ENCODE data around the gene FRMD4A.

Gene FRMD4A

DNA sequence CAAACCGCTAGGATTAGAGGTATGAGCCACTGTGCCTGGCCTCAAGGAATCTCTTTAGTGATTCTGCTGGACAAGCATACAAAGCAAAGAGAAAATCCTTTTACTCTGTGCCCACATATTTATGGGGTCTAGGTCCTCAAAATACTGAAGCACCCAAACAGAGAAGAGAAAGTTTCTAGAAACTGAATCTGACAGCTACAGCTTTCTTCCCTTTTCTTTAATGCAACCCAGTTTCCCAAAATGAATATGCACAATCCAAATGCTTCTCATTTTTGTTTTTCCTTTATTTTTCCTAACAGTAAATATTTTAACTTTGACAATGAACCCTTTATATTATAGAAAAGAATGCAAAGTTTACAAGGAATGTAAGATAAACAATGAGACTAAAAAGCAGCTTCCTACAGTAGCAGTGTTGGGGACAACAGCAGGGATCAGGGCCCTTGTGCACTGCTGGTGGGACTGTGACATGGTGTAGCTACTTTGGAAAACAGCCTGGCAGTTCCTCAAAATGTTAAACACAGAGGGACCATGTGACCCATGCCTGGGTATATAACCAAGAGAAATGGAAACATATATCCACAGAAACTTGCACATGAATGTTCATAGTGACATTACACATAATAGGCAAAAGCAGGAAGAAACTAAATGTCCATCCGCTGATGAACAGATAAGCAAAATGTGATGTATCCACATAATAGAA lies 418.8 kb downstream of the FRMD4A start:
- TF ChIP-seq TEAD4 (IDR thresholded peaks at IDR 0.05) (no peak), CREB1 (IDR thresholded peaks at IDR 0.05; ENCODE audit: low read depth) (no peak), RAD21 (IDR thresholded peaks at IDR 0.05; ENCODE audit: low read depth) (no peak), YY1 (IDR thresholded peaks at IDR 0.05; ENCODE audit: low read depth) (no peak), EP300 (IDR thresholded peaks at IDR 0.05; ENCODE audit: borderline replicate concordance) (no peak)
- TF ChIP-seq, protein P1, sequence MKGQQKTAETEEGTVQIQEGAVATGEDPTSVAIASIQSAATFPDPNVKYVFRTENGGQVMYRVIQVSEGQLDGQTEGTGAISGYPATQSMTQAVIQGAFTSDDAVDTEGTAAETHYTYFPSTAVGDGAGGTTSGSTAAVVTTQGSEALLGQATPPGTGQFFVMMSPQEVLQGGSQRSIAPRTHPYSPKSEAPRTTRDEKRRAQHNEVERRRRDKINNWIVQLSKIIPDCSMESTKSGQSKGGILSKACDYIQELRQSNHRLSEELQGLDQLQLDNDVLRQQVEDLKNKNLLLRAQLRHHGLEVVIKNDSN (IDR thresholded peaks at IDR 0.05), result no peak

DNA sequence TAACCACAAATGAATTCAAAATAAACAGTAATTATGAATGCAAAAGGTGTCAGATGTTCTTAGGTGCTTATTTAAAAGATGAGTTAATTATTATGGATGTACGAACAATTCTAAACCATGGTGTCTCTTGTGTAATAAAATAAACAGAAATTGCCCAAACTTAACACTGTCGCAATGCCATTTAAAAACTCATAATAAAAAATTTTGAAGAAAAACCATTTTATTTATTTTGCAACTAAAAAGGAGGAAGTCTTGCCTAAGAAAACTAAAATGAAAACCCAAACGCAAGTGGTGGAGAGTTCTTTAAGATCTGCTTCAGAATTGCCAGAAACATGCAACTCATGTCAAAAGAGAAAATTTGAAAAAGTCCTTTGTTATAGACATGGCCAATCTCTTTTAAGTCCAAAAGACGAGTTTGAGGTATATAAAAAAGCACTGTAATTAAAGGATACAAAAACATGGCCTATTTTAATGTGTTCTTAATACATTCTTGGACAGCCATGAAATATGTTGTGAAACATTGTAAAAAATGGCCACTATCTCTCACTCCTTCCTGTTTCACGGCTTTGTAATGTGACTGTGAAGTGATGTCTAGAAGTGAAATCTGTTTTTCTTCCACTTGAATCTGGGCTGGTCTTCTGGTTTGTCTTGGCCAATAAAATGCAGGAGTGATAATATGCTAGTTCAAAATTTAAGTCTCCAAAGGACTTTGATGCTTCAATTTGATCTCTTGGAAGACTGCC lies 421.0 kb downstream of the FRMD4A start:
- TF ChIP-seq, protein P2, sequence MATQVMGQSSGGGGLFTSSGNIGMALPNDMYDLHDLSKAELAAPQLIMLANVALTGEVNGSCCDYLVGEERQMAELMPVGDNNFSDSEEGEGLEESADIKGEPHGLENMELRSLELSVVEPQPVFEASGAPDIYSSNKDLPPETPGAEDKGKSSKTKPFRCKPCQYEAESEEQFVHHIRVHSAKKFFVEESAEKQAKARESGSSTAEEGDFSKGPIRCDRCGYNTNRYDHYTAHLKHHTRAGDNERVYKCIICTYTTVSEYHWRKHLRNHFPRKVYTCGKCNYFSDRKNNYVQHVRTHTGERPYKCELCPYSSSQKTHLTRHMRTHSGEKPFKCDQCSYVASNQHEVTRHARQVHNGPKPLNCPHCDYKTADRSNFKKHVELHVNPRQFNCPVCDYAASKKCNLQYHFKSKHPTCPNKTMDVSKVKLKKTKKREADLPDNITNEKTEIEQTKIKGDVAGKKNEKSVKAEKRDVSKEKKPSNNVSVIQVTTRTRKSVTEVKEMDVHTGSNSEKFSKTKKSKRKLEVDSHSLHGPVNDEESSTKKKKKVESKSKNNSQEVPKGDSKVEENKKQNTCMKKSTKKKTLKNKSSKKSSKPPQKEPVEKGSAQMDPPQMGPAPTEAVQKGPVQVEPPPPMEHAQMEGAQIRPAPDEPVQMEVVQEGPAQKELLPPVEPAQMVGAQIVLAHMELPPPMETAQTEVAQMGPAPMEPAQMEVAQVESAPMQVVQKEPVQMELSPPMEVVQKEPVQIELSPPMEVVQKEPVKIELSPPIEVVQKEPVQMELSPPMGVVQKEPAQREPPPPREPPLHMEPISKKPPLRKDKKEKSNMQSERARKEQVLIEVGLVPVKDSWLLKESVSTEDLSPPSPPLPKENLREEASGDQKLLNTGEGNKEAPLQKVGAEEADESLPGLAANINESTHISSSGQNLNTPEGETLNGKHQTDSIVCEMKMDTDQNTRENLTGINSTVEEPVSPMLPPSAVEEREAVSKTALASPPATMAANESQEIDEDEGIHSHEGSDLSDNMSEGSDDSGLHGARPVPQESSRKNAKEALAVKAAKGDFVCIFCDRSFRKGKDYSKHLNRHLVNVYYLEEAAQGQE (IDR thresholded peaks at IDR 0.05; ENCODE audit: low read depth), result no peak
- TF ChIP-seq, protein P3, sequence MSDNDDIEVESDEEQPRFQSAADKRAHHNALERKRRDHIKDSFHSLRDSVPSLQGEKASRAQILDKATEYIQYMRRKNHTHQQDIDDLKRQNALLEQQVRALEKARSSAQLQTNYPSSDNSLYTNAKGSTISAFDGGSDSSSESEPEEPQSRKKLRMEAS (IDR thresholded peaks at IDR 0.05), result no peak
- TF ChIP-seq, protein P1 (IDR thresholded peaks at IDR 0.05), result no peak
- TF ChIP-seq TCF12 (IDR thresholded peaks at IDR 0.05; ENCODE audit: low read depth) (no peak), TAF1 (IDR thresholded peaks at IDR 0.05; ENCODE audit: low read depth) (no peak), YY1 (IDR thresholded peaks at IDR 0.05; ENCODE audit: low read depth) (no peak)

DNA sequence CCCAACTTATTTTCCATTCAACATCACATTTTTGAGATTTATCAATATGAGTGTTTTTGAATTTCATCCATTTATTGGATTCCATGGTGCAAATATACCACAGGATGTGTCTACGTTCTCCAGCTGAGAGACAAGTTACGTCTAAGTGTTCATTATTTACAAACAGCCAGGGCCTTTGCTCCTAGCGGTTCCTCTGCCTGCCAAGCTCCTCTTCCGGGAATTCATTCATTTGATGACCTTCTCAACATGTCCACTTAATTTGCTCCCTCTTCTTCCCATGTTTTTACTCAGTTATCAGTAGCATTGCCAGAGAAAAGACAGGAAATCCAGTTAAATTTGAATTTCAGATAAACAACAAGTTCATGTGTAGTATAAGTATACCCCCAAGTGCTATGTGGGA lies 422.2 kb downstream of the FRMD4A start:
- TF ChIP-seq, protein P1 (IDR thresholded peaks at IDR 0.05), result no peak
- TF ChIP-seq RAD21 (IDR thresholded peaks at IDR 0.05; ENCODE audit: low read depth), result no peak
- no peak for TF ChIP-seq EP300 (IDR thresholded peaks at IDR 0.05; ENCODE audit: borderline replicate concordance)
- no peak for TF ChIP-seq EGR1 (IDR thresholded peaks at IDR 0.05)
- no peak for TF ChIP-seq TCF12 (IDR thresholded peaks at IDR 0.05; ENCODE audit: low read depth)
- no peak for TF ChIP-seq ZBTB7A (IDR thresholded peaks at IDR 0.05; ENCODE audit: low read depth)
- TF ChIP-seq TEAD4 (IDR thresholded peaks at IDR 0.05), result no peak

DNA sequence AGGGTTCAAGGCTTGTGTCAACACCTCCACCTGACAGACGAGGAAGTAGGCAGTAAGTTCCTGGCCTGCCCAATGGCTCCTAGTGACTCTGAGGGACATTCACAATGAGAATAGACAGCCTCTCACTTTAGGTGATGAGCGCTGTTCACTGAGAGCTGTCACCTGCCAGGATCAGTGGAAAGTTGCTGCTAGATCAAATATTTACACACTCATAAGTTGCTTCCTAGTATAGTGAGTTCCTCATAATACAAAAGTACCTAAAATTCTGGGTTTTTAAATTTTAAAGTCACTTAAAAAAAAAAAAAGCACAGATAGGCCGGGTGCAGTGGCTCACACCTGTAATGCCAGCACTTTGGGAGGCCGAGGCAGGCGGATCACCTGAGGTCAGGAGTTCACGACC lies 423.2 kb downstream of the FRMD4A start:
- no peak for TF ChIP-seq CREB1 (IDR thresholded peaks at IDR 0.05; ENCODE audit: low read depth)
- TF ChIP-seq EGR1 (IDR thresholded peaks at IDR 0.05), result no peak
- no peak for TF ChIP-seq FOXM1 (IDR thresholded peaks at IDR 0.05; ENCODE audit: borderline replicate concordance, low read depth)
- no peak for TF ChIP-seq TCF12 (IDR thresholded peaks at IDR 0.05; ENCODE audit: low read depth)
- TF ChIP-seq, protein P2 (IDR thresholded peaks at IDR 0.05; ENCODE audit: low read depth), result no peak
- no peak for TF ChIP-seq YY1 (IDR thresholded peaks at IDR 0.05; ENCODE audit: low read depth)
- TF ChIP-seq NFIC (IDR thresholded peaks at IDR 0.05), result no peak
- no peak for TF ChIP-seq EP300 (IDR thresholded peaks at IDR 0.05; ENCODE audit: borderline replicate concordance)
- TF ChIP-seq, protein P3 (IDR thresholded peaks at IDR 0.05), result no peak
- no peak for TF ChIP-seq TAF1 (IDR thresholded peaks at IDR 0.05; ENCODE audit: low read depth)
- no peak for TF ChIP-seq ZBTB7A (IDR thresholded peaks at IDR 0.05; ENCODE audit: low read depth)
- no peak for TF ChIP-seq TEAD4 (IDR thresholded peaks at IDR 0.05)
- TF ChIP-seq RAD21 (IDR thresholded peaks at IDR 0.05; ENCODE audit: low read depth), result no peak
- TF ChIP-seq CEBPB (IDR thresholded peaks at IDR 0.05), result no peak
- TF ChIP-seq, protein P1 (IDR thresholded peaks at IDR 0.05), result no peak

DNA sequence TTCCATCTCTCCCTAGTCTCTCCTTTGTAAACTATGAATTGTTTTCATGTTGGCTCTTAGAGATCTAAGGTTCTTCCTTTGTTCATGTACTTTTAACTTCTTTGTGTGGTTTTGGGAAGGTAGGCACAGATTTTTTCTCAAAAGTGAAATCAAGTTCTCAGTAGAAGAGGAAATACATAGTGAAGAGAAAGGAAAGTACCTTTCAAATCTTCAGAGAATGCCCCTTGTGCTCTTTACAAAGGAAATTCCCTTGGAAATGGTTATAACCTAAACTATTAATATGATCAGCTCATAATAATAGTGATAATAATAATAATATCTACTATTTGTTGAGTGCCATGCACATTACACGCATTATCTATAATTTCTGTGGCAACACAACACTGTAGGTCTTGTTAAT lies 425.4 kb downstream of the FRMD4A start:
- no peak for TF ChIP-seq TEAD4 (IDR thresholded peaks at IDR 0.05)

Measured in Ishikawa (cell line).